ENCODE measurements around the gene NR2F1-AS1. TPM values are rescaled to one million over a fixed set of nuclear protein-coding genes. Genes with fewer than 3 reads are reported as not detected.

The NR2F1-AS1 gene
- total and polyA plus RNA-seq, 4 donors = 2.0 to 4.0 (median 2.1) TPM

DNA sequence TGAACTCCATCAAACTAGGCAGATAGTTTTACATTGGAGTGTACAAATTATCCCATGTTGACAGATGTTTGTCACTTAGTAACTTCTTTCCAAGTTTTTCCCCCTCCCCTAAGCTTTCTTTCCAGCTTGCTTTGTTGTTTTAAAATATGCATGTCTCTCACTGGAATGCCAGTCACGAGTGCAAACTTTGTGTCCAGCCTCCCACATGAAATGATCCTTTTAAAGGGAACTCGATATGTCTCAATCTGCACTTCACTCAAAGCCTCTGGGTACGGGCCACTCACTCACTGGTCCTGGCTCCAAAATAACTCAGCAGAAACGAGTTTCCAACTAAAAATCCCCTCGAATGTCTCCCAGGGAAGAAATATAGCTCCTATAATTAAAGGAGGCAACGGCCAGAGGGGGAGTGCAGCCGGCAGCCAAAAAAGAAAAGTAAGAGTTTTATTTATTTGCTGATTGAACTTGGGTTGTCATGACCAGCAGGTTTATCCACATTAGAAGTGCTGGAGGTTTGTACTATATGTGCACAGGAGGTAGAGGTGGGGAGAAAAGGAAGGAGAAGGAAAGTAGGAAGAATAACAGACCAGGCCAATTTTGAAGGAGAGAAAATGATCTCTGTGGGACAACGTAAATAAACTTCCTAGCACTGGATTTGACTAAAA is 19.5 kb upstream of the NR2F1-AS1 start:
- Histone ChIP-seq H3K27me3 (ENCODE audit: control insufficient read depth in 4 of 4, insufficient read depth in 4 of 4, low read length in 3 of 4) (peaks cover 2 to 20% (median 10%) of the 10 kb centered on the region in 4 donors), H3K9ac (ENCODE audit: low read depth in 1 of 2, low read length in 2 of 2) (no peak overlapping the region), H3K4me3 (ENCODE audit: low read depth in 1 of 3, low read length in 3 of 3) (no peak overlapping the region), H3K27ac (ENCODE audit: low read depth in 1 of 2, low read length in 2 of 2) (no peak overlapping the region), H3K36me3 (ENCODE audit: control insufficient read depth in 4 of 4, insufficient read depth in 3 of 4, low read depth in 1 of 4, low read length in 3 of 4) (no peaks in the 10 kb centered on the region), H3K4me1 (ENCODE audit: control insufficient read depth in 4 of 4, insufficient read depth in 4 of 4, low read length in 3 of 4) (peaks cover 0 to 8% (median 0%) of the 10 kb centered on the region in 4 donors), H3K9me3 (ENCODE audit: control insufficient read depth in 4 of 4, low read length in 3 of 4) (peaks cover 0 to 1% (median 0%) of the 10 kb centered on the region in 4 donors)
- TF ChIP-seq ZBTB33 (IDR thresholded peaks at IDR 0.05) (no peak), EGR1 (IDR thresholded peaks at IDR 0.05; ENCODE audit: low read depth in 2 of 2) (no peak), MAX (IDR thresholded peaks at IDR 0.05) (no peak), HNF4A (conservative IDR thresholded peaks at IDR 0.05) (no peak)
- TF ChIP-seq, protein P1, sequence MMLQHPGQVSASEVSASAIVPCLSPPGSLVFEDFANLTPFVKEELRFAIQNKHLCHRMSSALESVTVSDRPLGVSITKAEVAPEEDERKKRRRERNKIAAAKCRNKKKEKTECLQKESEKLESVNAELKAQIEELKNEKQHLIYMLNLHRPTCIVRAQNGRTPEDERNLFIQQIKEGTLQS (IDR thresholded peaks at IDR 0.05) = no peak
- WGBS = 38% methylated on average over 8 of the region's 8 CpGs
- DNase-seq (ENCODE audit: low spot score) = no peak

DNA sequence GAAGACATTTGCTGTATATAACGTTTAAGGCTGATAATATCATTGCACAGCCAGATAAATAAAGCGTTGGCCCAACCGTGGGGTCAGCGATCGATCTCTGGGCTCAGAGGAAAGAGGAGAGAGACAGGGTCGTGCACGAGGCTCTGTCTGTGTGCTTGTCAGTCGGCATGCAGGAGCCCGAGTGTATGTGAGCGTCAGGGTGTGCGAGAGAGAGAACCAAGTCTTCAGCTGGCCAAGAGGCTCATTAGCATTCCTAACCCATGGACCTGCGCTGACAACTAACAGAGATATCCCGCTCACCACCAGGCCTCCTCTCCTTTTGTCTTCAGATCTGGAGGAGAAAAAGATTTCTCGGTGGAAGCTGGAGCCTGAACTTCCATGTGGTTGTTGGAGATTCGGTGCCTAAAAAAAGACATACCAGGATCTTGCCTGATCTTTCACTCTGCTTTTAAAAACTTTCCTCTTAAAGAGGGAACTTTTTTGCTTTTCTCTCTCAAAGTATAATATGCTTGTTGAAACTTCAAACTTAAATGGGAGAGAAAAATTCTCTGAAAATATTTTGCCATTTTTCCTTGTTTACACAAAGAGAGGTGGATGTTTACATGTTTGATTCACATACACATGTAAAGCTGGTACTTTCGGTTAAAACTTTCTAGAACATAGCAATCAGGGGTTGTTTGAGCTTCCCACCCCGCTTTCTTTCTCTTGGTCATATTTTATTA is 18.5 kb upstream of the NR2F1-AS1 start:
- Histone ChIP-seq H3K27me3 (ENCODE audit: control insufficient read depth in 4 of 4, insufficient read depth in 4 of 4, low read length in 3 of 4) (peaks cover 2 to 13% (median 11%) of the 10 kb centered on the region in 4 donors), H3K4me3 (ENCODE audit: low read depth in 1 of 3, low read length in 3 of 3) (no peak overlapping the region), H3K27ac (ENCODE audit: low read depth in 1 of 2, low read length in 2 of 2) (no peak overlapping the region), H3K4me1 (ENCODE audit: control insufficient read depth in 4 of 4, insufficient read depth in 4 of 4, low read length in 3 of 4) (peaks cover 0 to 8% (median 0%) of the 10 kb centered on the region in 4 donors), H3K9ac (ENCODE audit: low read depth in 1 of 2, low read length in 2 of 2) (no peak overlapping the region), H3K36me3 (ENCODE audit: control insufficient read depth in 4 of 4, insufficient read depth in 3 of 4, low read depth in 1 of 4, low read length in 3 of 4) (no peaks in the 10 kb centered on the region), H3K9me3 (ENCODE audit: control insufficient read depth in 4 of 4, low read length in 3 of 4) (peaks cover 0 to 1% (median 0%) of the 10 kb centered on the region in 4 donors)
- DNase-seq (ENCODE audit: low spot score) = no peak
- WGBS = 27% methylated on average over 17 of the region's 17 CpGs
- TF ChIP-seq FOXA2 (IDR thresholded peaks at IDR 0.05) (no peak), EGR1 (IDR thresholded peaks at IDR 0.05; ENCODE audit: low read depth in 2 of 2) (no peak), ZBTB33 (IDR thresholded peaks at IDR 0.05) (no peak), HNF4A (conservative IDR thresholded peaks at IDR 0.05) (no peak), MAX (IDR thresholded peaks at IDR 0.05) (no peak), RAD21 (IDR thresholded peaks at IDR 0.05) (no peak), SP1 (IDR thresholded peaks at IDR 0.05) (no peak), TAF1 (conservative IDR thresholded peaks at IDR 0.05) (no peak), NR2F2 (IDR thresholded peaks at IDR 0.05) (no peak), GABPA (IDR thresholded peaks at IDR 0.05 in 1 of 2, conservative IDR thresholded peaks at IDR 0.05 in 1 of 2) (no peak), JUND (IDR thresholded peaks at IDR 0.05) (no peak), HNF4G (IDR thresholded peaks at IDR 0.05) (no peak), FOXA1 (IDR thresholded peaks at IDR 0.05) (no peak), REST (IDR thresholded peaks at IDR 0.05) (no peak), RXRA (IDR thresholded peaks at IDR 0.05) (no peak), YY1 (IDR thresholded peaks at IDR 0.05) (no peak)
- TF ChIP-seq, protein P1 (IDR thresholded peaks at IDR 0.05) = no peak
- TF ChIP-seq, protein P2, sequence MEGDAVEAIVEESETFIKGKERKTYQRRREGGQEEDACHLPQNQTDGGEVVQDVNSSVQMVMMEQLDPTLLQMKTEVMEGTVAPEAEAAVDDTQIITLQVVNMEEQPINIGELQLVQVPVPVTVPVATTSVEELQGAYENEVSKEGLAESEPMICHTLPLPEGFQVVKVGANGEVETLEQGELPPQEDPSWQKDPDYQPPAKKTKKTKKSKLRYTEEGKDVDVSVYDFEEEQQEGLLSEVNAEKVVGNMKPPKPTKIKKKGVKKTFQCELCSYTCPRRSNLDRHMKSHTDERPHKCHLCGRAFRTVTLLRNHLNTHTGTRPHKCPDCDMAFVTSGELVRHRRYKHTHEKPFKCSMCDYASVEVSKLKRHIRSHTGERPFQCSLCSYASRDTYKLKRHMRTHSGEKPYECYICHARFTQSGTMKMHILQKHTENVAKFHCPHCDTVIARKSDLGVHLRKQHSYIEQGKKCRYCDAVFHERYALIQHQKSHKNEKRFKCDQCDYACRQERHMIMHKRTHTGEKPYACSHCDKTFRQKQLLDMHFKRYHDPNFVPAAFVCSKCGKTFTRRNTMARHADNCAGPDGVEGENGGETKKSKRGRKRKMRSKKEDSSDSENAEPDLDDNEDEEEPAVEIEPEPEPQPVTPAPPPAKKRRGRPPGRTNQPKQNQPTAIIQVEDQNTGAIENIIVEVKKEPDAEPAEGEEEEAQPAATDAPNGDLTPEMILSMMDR (IDR thresholded peaks at IDR 0.05; ENCODE audit: low read depth, low read length, missing input control) = no peak
